ENCODE measurements around the gene UBTF.
A peak's percentile ranks its signal among the peaks of the same experiment; 100 is the strongest.

UBTF gene

DNA sequence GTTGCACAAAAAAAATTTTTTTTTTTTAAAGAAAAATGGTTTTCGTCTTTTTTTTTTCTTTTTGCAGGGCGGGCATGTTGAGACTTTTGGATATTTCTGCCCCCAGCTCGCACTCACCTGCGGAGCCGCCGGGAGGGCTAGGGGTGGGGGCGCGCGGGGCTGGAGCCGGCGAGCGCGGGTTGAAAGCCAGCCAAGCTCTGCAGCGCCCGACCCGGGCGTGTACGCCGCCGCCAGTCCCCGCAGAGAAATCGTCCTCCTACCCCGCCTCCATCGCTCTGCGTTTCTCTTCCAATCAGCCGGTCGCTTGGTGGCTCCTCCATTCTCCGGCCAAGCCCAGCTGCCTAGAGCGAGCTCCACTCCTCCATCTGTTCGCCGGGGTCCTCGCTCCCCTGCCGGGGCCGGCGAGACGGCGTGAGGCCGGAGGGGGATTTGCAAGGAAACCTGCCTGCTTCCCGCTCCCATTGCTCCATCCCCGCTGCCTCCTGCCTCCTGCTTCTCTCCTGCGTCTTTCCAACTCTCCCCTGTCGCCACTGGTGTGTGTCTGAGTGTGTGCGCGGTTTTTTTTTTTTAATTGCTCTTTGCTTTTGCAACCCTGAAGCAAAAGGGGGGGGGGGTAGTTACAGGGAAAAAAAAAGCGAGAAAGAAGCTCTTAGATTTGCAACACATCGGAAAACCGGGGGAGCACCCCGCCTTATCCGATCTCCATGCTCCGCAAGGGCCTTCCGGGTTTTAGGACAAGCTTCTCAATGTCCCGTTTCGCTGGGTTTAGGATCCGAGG lies 1.8 kb upstream of the UBTF start (continued):
- TF ChIP-seq, protein P1, sequence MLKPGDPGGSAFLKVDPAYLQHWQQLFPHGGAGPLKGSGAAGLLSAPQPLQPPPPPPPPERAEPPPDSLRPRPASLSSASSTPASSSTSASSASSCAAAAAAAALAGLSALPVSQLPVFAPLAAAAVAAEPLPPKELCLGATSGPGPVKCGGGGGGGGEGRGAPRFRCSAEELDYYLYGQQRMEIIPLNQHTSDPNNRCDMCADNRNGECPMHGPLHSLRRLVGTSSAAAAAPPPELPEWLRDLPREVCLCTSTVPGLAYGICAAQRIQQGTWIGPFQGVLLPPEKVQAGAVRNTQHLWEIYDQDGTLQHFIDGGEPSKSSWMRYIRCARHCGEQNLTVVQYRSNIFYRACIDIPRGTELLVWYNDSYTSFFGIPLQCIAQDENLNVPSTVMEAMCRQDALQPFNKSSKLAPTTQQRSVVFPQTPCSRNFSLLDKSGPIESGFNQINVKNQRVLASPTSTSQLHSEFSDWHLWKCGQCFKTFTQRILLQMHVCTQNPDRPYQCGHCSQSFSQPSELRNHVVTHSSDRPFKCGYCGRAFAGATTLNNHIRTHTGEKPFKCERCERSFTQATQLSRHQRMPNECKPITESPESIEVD (tag by site-specific recombination; IDR thresholded peaks at IDR 0.05): no peak
- TF ChIP-seq IKZF3 (tag by site-specific recombination; IDR thresholded peaks at IDR 0.05): peak; percentile 66
- TF ChIP-seq SCRT1 (tag by site-specific recombination; IDR thresholded peaks at IDR 0.05; ENCODE audit: borderline replicate concordance): no peak
- no peak for TF ChIP-seq ZNF48 (tag by site-specific recombination; IDR thresholded peaks at IDR 0.05)
- no peak for TF ChIP-seq ZNF514 (tag by site-specific recombination; IDR thresholded peaks at IDR 0.05)
- TF ChIP-seq, protein P2, sequence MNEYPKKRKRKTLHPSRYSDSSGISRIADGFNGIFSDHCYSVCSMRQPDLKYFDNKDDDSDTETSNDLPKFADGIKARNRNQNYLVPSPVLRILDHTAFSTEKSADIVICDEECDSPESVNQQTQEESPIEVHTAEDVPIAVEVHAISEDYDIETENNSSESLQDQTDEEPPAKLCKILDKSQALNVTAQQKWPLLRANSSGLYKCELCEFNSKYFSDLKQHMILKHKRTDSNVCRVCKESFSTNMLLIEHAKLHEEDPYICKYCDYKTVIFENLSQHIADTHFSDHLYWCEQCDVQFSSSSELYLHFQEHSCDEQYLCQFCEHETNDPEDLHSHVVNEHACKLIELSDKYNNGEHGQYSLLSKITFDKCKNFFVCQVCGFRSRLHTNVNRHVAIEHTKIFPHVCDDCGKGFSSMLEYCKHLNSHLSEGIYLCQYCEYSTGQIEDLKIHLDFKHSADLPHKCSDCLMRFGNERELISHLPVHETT (tag by site-specific recombination; IDR thresholded peaks at IDR 0.05): no peak
- TF ChIP-seq ZNF621 (tag by site-specific recombination; IDR thresholded peaks at IDR 0.05): no peak
- peak; percentile 89 for TF ChIP-seq KLF8 (tag by site-specific recombination; IDR thresholded peaks at IDR 0.05)
- TF ChIP-seq, protein P3, sequence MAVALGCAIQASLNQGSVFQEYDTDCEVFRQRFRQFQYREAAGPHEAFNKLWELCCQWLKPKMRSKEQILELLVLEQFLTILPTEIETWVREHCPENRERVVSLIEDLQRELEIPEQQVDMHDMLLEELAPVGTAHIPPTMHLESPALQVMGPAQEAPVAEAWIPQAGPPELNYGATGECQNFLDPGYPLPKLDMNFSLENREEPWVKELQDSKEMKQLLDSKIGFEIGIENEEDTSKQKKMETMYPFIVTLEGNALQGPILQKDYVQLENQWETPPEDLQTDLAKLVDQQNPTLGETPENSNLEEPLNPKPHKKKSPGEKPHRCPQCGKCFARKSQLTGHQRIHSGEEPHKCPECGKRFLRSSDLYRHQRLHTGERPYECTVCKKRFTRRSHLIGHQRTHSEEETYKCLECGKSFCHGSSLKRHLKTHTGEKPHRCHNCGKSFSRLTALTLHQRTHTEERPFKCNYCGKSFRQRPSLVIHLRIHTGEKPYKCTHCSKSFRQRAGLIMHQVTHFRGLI (tag by site-specific recombination; IDR thresholded peaks at IDR 0.05): peak; percentile 93
- TF ChIP-seq ZNF24 (tag by site-specific recombination; IDR thresholded peaks at IDR 0.05): no peak
- TF ChIP-seq, protein P4, sequence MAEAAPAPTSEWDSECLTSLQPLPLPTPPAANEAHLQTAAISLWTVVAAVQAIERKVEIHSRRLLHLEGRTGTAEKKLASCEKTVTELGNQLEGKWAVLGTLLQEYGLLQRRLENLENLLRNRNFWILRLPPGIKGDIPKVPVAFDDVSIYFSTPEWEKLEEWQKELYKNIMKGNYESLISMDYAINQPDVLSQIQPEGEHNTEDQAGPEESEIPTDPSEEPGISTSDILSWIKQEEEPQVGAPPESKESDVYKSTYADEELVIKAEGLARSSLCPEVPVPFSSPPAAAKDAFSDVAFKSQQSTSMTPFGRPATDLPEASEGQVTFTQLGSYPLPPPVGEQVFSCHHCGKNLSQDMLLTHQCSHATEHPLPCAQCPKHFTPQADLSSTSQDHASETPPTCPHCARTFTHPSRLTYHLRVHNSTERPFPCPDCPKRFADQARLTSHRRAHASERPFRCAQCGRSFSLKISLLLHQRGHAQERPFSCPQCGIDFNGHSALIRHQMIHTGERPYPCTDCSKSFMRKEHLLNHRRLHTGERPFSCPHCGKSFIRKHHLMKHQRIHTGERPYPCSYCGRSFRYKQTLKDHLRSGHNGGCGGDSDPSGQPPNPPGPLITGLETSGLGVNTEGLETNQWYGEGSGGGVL (tag by site-specific recombination; IDR thresholded peaks at IDR 0.05): peak; percentile 59; the same call in 1 of the 2 replicates
- no peak for TF ChIP-seq ZNF677 (tag by site-specific recombination; IDR thresholded peaks at IDR 0.05)
- no peak for TF ChIP-seq ZNF626 (tag by site-specific recombination; IDR thresholded peaks at IDR 0.05)
- TF ChIP-seq, protein P5, sequence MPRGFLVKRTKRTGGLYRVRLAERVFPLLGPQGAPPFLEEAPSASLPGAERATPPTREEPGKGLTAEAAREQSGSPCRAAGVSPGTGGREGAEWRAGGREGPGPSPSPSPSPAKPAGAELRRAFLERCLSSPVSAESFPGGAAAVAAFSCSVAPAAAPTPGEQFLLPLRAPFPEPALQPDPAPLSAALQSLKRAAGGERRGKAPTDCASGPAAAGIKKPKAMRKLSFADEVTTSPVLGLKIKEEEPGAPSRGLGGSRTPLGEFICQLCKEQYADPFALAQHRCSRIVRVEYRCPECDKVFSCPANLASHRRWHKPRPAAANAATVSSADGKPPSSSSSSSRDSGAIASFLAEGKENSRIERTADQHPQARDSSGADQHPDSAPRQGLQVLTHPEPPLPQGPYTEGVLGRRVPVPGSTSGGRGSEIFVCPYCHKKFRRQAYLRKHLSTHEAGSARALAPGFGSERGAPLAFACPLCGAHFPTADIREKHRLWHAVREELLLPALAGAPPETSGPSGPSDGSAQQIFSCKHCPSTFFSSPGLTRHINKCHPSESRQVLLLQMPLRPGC (tag by site-specific recombination; IDR thresholded peaks at IDR 0.05): no peak
- no peak for TF ChIP-seq GLI4 (tag by site-specific recombination; IDR thresholded peaks at IDR 0.05)
- TF ChIP-seq BCL11A (tag by site-specific recombination; IDR thresholded peaks at IDR 0.05; ENCODE audit: low read depth): no peak
- TF ChIP-seq ZNF121 (tag by site-specific recombination; IDR thresholded peaks at IDR 0.05): no peak
- TF ChIP-seq, protein P6, sequence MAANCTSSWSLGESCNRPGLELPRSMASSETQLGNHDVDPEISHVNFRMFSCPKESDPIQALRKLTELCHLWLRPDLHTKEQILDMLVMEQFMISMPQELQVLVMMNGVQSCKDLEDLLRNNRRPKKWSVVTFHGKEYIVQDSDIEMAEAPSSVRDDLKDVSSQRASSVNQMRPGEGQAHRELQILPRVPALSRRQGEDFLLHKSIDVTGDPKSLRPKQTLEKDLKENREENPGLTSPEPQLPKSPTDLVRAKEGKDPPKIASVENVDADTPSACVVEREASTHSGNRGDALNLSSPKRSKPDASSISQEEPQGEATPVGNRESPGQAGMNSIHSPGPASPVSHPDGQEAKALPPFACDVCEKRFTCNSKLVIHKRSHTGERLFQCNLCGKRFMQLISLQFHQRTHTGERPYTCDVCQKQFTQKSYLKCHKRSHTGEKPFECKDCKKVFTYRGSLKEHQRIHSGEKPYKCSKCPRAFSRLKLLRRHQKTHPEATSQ (tag by site-specific recombination; IDR thresholded peaks at IDR 0.05): no peak
- TF ChIP-seq WT1 (tag by site-specific recombination; IDR thresholded peaks at IDR 0.05): no peak
- no peak for TF ChIP-seq ZNF768 (tag by site-specific recombination; IDR thresholded peaks at IDR 0.05)
- TF ChIP-seq, protein P7, sequence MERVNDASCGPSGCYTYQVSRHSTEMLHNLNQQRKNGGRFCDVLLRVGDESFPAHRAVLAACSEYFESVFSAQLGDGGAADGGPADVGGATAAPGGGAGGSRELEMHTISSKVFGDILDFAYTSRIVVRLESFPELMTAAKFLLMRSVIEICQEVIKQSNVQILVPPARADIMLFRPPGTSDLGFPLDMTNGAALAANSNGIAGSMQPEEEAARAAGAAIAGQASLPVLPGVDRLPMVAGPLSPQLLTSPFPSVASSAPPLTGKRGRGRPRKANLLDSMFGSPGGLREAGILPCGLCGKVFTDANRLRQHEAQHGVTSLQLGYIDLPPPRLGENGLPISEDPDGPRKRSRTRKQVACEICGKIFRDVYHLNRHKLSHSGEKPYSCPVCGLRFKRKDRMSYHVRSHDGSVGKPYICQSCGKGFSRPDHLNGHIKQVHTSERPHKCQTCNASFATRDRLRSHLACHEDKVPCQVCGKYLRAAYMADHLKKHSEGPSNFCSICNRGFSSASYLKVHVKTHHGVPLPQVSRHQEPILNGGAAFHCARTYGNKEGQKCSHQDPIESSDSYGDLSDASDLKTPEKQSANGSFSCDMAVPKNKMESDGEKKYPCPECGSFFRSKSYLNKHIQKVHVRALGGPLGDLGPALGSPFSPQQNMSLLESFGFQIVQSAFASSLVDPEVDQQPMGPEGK (tag by site-specific recombination; IDR thresholded peaks at IDR 0.05): peak; percentile 85
- no peak for TF ChIP-seq ZNF169 (tag by site-specific recombination; IDR thresholded peaks at IDR 0.05)
- TF ChIP-seq ZNF776 (tag by site-specific recombination; IDR thresholded peaks at IDR 0.05; ENCODE audit: borderline replicate concordance): no peak
- TF ChIP-seq ZNF585B (tag by site-specific recombination; IDR thresholded peaks at IDR 0.05): no peak
- TF ChIP-seq ZNF416 (tag by site-specific recombination; IDR thresholded peaks at IDR 0.05): no peak

Data from HEK293 (cell line).